ENCODE results near the gene TSPAN18.

TSPAN18 gene

DNA sequence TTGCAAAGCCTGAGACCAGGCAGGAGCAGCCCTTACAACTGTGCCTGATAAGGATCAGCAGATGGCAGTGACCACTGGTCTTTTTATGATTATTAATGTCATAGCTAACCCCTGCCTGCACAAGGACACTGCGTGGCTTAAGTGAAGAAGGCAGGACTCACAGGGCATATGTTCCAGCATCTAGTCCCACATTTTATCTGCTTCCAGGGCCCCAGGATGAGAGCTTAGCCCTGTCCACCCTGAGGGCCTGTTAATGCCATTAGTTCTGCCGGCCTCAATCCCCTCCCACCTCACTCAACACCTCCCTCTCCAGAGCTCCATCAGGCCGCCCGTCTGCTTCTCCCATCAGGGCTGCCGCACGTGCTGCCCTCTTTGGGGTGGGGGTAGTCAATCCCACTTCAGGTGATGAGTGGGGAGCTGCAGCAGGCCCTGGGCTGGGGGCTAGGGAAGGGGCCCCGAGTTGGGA, 33.1 kb upstream of the TSPAN18 start:
- Histone ChIP-seq H4K20me1 (ENCODE audit: insufficient read depth, low read length) (no peaks in the 10 kb centered on the region), H3K36me3 (replicated peaks; ENCODE audit: low read depth, low read length) (peaks cover 3% of the 10 kb centered on the region), H2AFZ (ENCODE audit: low read depth, low read length) (no peak overlapping the region), H3K4me2 (ENCODE audit: low read length) (no peak overlapping the region), H3K4me3 (ENCODE audit: low read length) (no peak overlapping the region), H3K27me3 (ENCODE audit: low read depth, low read length) (no peaks in the 10 kb centered on the region; the same call in 1 of the 2 replicates), H3K4me1 (ENCODE audit: low read length) (peaks cover 11% of the 10 kb centered on the region), H3K9ac (ENCODE audit: low read length) (no peak overlapping the region), H3K9me3 (ENCODE audit: insufficient read depth, low read length) (0 out of 2 replicates have a peak, but pooled peaks cover 5% of the 10 kb centered on the region), H3K27ac (ENCODE audit: low read length) (no peak overlapping the region), H3K79me2 (ENCODE audit: low read length) (no peaks in the 10 kb centered on the region)
- no peak for TF ChIP-seq EZH2phosphoT487 (IDR thresholded peaks at IDR 0.05; ENCODE audit: low read depth)
- TF ChIP-seq, protein P1, sequence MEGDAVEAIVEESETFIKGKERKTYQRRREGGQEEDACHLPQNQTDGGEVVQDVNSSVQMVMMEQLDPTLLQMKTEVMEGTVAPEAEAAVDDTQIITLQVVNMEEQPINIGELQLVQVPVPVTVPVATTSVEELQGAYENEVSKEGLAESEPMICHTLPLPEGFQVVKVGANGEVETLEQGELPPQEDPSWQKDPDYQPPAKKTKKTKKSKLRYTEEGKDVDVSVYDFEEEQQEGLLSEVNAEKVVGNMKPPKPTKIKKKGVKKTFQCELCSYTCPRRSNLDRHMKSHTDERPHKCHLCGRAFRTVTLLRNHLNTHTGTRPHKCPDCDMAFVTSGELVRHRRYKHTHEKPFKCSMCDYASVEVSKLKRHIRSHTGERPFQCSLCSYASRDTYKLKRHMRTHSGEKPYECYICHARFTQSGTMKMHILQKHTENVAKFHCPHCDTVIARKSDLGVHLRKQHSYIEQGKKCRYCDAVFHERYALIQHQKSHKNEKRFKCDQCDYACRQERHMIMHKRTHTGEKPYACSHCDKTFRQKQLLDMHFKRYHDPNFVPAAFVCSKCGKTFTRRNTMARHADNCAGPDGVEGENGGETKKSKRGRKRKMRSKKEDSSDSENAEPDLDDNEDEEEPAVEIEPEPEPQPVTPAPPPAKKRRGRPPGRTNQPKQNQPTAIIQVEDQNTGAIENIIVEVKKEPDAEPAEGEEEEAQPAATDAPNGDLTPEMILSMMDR (IDR thresholded peaks at IDR 0.05; ENCODE audit: low read depth, low read length) = no peak

DNA sequence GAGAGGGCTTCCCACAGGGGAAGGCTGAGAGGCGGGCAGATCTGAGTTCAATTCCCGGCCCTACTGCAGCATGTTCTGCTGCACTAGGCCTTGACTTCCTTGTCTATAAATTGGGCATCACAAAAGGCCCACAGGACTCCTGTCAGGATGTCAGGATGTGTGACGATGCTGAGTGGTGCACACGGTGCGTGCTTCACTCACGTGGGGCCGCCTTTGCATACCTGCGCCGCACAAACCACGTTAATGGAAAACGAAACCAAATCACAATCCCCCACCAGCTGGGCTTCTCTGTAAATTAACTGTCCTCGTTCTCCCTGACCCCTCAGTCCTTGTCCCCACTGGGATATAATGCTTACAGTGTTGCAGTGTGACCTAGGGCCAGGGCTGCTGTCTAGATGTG, 32.3 kb upstream of the TSPAN18 start:
- Histone ChIP-seq H4K20me1 (ENCODE audit: insufficient read depth, low read length) (no peaks in the 10 kb centered on the region), H3K9me3 (ENCODE audit: insufficient read depth, low read length) (0 out of 2 replicates have a peak, but pooled peaks cover 2% of the 10 kb centered on the region), H3K4me2 (ENCODE audit: low read length) (peak overlapping the region; percentile 46), H3K9ac (ENCODE audit: low read length) (no peak overlapping the region), H2AFZ (ENCODE audit: low read depth, low read length) (peak overlapping the region; percentile 74; the same call in 1 of the 2 replicates), H3K4me3 (ENCODE audit: low read length) (no peak overlapping the region; the same call in 1 of the 2 replicates), H3K36me3 (replicated peaks; ENCODE audit: low read depth, low read length) (no peaks in the 10 kb centered on the region), H3K27me3 (ENCODE audit: low read depth, low read length) (peaks cover 6% of the 10 kb centered on the region; the same call in 1 of the 2 replicates), H3K79me2 (ENCODE audit: low read length) (no peaks in the 10 kb centered on the region), H3K27ac (ENCODE audit: low read length) (no peak overlapping the region), H3K4me1 (ENCODE audit: low read length) (peaks cover 11% of the 10 kb centered on the region)
- TF ChIP-seq, protein P1 (IDR thresholded peaks at IDR 0.05; ENCODE audit: low read depth, low read length) = no peak
- TF ChIP-seq EZH2phosphoT487 (IDR thresholded peaks at IDR 0.05; ENCODE audit: low read depth) = no peak

DNA sequence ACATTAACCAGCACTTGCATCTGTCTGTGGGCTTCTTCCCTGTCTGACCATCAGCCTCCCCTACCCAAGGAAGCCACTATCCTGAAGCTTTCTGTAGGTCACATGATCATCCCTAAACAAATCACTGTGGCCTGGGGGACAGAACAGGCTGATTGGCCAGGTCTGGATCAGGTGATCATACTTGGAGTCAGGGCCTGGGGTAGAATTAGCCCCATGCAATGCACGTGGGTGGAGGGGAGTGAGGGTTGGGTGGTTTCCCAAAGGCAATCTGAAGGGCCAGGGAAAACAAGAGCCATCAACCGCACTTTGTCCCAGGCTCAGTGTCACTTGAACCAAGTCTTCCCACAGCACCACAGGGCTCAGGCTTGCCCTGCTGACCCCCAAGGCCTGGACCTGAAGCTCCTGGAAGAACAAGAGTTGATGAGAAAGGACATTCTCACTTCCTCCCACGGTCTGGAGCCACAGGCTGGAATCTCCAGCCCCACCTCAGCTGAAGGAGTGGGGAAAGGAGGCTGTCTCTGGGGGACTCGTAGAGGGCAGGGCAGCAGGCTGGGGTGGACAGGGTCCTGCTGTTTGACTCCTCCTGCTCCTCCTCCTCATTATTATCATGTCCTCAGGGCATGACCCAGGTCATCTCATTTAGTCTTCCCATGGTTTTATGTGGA, 31.5 kb upstream of the TSPAN18 start:
- Histone ChIP-seq H3K4me2 (ENCODE audit: low read length) (no peak overlapping the region), H3K79me2 (ENCODE audit: low read length) (no peaks in the 10 kb centered on the region), H4K20me1 (ENCODE audit: insufficient read depth, low read length) (no peaks in the 10 kb centered on the region), H3K9ac (ENCODE audit: low read length) (no peak overlapping the region), H3K36me3 (replicated peaks; ENCODE audit: low read depth, low read length) (no peaks in the 10 kb centered on the region), H3K27ac (ENCODE audit: low read length) (no peak overlapping the region), H3K9me3 (ENCODE audit: insufficient read depth, low read length) (no peaks in the 10 kb centered on the region), H3K4me3 (ENCODE audit: low read length) (no peak overlapping the region), H3K4me1 (ENCODE audit: low read length) (peaks cover 11% of the 10 kb centered on the region), H2AFZ (ENCODE audit: low read depth, low read length) (no peak overlapping the region), H3K27me3 (ENCODE audit: low read depth, low read length) (peaks cover 15% of the 10 kb centered on the region)
- TF ChIP-seq, protein P1 (IDR thresholded peaks at IDR 0.05; ENCODE audit: low read depth, low read length) = no peak
- TF ChIP-seq EZH2phosphoT487 (IDR thresholded peaks at IDR 0.05; ENCODE audit: low read depth) = no peak

DNA sequence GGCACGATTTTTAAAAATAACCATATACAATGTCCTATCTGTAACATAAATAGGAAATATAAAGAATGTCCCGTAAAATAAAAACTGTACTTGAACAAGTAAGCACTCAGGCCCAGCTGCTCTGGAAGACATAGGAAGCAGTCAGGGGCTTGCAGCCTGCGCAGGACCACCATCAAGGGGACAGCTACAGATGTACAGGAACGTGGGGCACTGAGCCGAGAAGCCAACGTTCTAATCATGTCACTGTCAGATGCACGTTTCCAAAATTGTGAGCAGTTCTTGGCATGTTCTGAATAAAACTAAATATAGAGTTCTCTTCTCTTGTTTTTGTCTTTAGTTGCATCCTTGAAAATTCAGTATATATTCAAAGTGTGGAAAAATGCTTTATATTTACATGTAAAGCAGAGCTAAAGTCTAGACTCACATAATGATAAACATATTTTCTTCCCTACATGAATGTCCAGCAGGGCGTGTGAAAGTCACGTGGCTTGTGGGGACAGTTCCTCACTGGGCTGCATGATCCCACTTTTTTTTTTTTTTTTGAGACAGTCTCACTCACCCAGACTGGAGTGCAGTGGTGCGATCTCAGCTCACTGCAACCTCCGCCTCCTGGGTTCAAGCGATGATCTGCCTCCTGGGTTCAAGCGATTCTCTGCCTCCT, 28.4 kb upstream of the TSPAN18 start:
- Histone ChIP-seq H3K4me3 (ENCODE audit: low read length) (no peak overlapping the region), H3K36me3 (replicated peaks; ENCODE audit: low read depth, low read length) (no peaks in the 10 kb centered on the region), H3K4me2 (ENCODE audit: low read length) (no peak overlapping the region), H2AFZ (ENCODE audit: low read depth, low read length) (no peak overlapping the region), H3K9ac (ENCODE audit: low read length) (no peak overlapping the region), H3K27ac (ENCODE audit: low read length) (no peak overlapping the region), H3K9me3 (ENCODE audit: insufficient read depth, low read length) (no peaks in the 10 kb centered on the region), H3K79me2 (ENCODE audit: low read length) (no peaks in the 10 kb centered on the region), H3K4me1 (ENCODE audit: low read length) (peaks cover 11% of the 10 kb centered on the region), H3K27me3 (ENCODE audit: low read depth, low read length) (peaks cover 22% of the 10 kb centered on the region), H4K20me1 (ENCODE audit: insufficient read depth, low read length) (no peaks in the 10 kb centered on the region)
- TF ChIP-seq, protein P1 (IDR thresholded peaks at IDR 0.05; ENCODE audit: low read depth, low read length) = no peak
- no peak for TF ChIP-seq EZH2phosphoT487 (IDR thresholded peaks at IDR 0.05; ENCODE audit: low read depth)

All from OCI-LY3 (cell line).